ENCODE measurements around the gene NETO2. TPM values are rescaled to one million over a fixed set of nuclear protein-coding genes. Genes with fewer than 3 reads are reported as not detected.

Gene NETO2
- total and polyA plus RNA-seq, 7 donors, result 1.6 to 30.5 (median 3.9) TPM

- intact Hi-C loops (cut with DNase I), result no loop called here
- 91 to 98% (median 97%) methylated on average over 1 of the region's 1 CpG for WGBS, 3 donors
- Histone ChIP-seq H3K36me3 (ENCODE audit: insufficient read depth in 1 of 2, low read depth in 1 of 2) (no peaks in the 10 kb centered on the region), H3K4me3 (no peak overlapping the region), H3K27ac (no peak overlapping the region), H3K9me3 (no peaks in the 10 kb centered on the region), H3K27me3 (ENCODE audit: insufficient read depth in 3 of 3, low read length in 2 of 3) (no peaks in the 10 kb centered on the region), H3K4me1 (no peaks in the 10 kb centered on the region)
- no peak for DNase-seq
- no peak for TF ChIP-seq CTCF (IDR thresholded peaks at IDR 0.05)
- ATAC-seq, result no peak
Measured at GRCh38 chr16:47096297-47096696, 47.4 kb downstream of the NETO2 start.

DNA sequence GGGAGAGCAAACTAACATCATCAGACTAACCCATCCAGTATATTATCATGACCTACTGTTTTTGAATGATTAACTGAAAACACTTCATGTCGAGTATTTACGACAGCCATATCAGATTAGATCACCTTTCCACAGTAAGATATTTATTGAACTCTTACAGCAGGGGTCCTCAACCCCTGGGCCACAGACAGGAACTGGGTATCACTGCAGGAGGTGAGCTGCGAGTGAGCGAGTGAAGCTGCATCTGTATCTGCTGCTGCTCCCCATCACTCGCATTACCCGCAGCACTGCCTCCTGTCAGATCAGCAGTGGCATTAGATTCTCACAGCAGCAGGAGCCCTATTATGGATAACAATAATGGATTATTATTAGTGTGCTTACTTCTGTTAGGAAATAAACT lies 59.5 kb downstream of the NETO2 start:
- Histone ChIP-seq H3K9me3 (no peaks in the 10 kb centered on the region), H3K4me1 (no peaks in the 10 kb centered on the region), H3K27me3 (ENCODE audit: insufficient read depth in 3 of 3, low read length in 2 of 3) (no peaks in the 10 kb centered on the region), H3K4me3 (no peak overlapping the region), H3K36me3 (ENCODE audit: insufficient read depth in 1 of 2, low read depth in 1 of 2) (peaks cover 0 to 5% of the 10 kb centered on the region in 2 donors), H3K27ac (no peak overlapping the region)
- DNase-seq, result no peak
- 88 to 95% (median 93%) methylated on average over 6 of the region's 6 CpGs for WGBS, 3 donors
- intact Hi-C loops (cut with DNase I), result no loop called here
- TF ChIP-seq CTCF (IDR thresholded peaks at IDR 0.05), result no peak
- no peak for ATAC-seq

- no peaks in the 10 kb centered on the region for H3K9me3 ChIP-seq
- no peak for ATAC-seq
- peaks cover 0 to 5% of the 10 kb centered on the region in 2 donors for H3K36me3 ChIP-seq (ENCODE audit: insufficient read depth in 1 of 2, low read depth in 1 of 2)
- H3K27me3 ChIP-seq (ENCODE audit: insufficient read depth in 3 of 3, low read length in 2 of 3), result no peaks in the 10 kb centered on the region
- H3K27ac ChIP-seq, result no peak overlapping the region
- H3K4me1 ChIP-seq, result no peaks in the 10 kb centered on the region
- no peak overlapping the region for H3K4me3 ChIP-seq
- no peak for DNase-seq
- no peak for TF ChIP-seq CTCF (IDR thresholded peaks at IDR 0.05)
- intact Hi-C loops (cut with DNase I), result no loop called here
- WGBS, 3 donors, result 94 to 99% (median 96%) methylated on average over 2 of the region's 2 CpGs
Measured at GRCh38 chr16:47082099-47082865, 61.5 kb downstream of the NETO2 start.

GRCh38 chr16:47081115-47081514 lies 62.6 kb downstream of the NETO2 start:
- Histone ChIP-seq H3K27me3 (ENCODE audit: insufficient read depth in 3 of 3, low read length in 2 of 3) (no peaks in the 10 kb centered on the region), H3K27ac (no peak overlapping the region), H3K36me3 (ENCODE audit: insufficient read depth in 1 of 2, low read depth in 1 of 2) (peaks cover 0 to 5% of the 10 kb centered on the region in 2 donors), H3K9me3 (no peaks in the 10 kb centered on the region), H3K4me1 (no peaks in the 10 kb centered on the region), H3K4me3 (no peak overlapping the region)
- WGBS, 3 donors, result 73 to 83% (median 83%) methylated on average over 1 of the region's 1 CpG
- ATAC-seq (no peak), DNase-seq (no peak)
- intact Hi-C loops (cut with DNase I), result no loop called here
- no peak for TF ChIP-seq CTCF (IDR thresholded peaks at IDR 0.05)

DNA sequence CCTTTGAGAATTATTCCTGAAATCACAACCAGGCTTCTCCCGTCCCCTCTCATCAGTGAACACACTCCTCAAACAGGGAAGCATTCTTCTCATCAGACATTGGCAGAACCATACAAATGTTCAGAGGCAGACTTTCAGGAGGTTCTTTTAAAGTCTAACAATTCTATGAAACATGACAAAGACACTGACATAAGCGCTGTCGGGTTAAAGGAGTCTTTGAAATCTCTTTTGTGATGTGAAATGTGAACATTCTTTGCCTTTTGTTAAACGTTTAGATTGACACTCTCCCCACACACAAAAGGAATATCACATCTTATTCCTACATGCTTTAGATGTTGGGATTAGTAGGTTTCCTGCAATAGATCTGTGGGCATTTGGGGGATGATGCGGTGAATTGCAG lies 63.9 kb downstream of the NETO2 start:
- DNase-seq (no peak), ATAC-seq (no peak)
- no peaks in the 10 kb centered on the region for H3K9me3 ChIP-seq
- intact Hi-C loops (cut with DNase I), result no loop called here
- no peak overlapping the region for H3K4me3 ChIP-seq
- no peak for TF ChIP-seq CTCF (IDR thresholded peaks at IDR 0.05)
- peaks cover 0 to 5% of the 10 kb centered on the region in 2 donors for H3K36me3 ChIP-seq (ENCODE audit: insufficient read depth in 1 of 2, low read depth in 1 of 2)
- H3K4me1 ChIP-seq, result no peaks in the 10 kb centered on the region
- WGBS, 3 donors, result 71 to 74% (median 73%) methylated on average over 5 of the region's 5 CpGs
- H3K27me3 ChIP-seq (ENCODE audit: insufficient read depth in 3 of 3, low read length in 2 of 3), result no peaks in the 10 kb centered on the region
- H3K27ac ChIP-seq, result no peak overlapping the region
